ENCODE measurements around the gene FUOM. TPM values are rescaled to one million over a fixed set of nuclear protein-coding genes. Genes with fewer than 3 reads are reported as not detected.
"Not testable (repeated sequence)": the region's sequence is repeated elsewhere in the genome, so short reads cannot be mapped to it uniquely, and the experiment has no call there.

The FUOM gene
- total and polyA plus RNA-seq, 2 experiments from 2014 or later: 30.8 to 33.9 TPM

DNA sequence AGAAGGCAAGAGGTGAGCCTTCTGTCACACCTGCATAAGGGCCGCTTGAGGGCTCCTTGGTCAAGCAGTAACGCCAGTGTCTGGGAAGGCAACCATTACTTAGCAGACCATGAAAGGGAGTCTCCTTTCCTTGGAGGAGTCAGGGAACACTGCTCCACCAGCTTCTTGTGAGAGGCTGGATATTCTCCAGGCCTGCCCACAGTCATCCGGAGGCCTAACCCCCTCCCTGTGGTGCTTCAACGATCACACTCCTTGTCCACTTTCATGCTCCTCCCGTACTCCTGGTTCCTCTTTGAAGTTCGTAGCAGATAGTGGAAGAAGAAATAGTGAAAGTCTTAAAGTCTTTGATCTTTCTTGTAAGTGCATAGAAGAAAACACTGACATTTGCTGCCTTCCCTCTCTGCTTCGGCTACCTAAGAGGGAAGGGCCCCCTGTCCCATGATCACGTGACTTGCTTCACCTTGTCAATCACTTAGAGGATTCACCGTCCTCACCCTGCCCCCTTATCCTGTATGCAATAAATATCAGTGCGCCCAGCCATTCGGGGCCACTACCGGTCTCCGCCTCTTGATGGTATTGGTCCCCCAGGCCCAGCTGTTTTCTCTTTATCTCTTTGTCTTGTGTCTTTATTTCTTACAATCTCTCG lies 35.6 kb downstream of the FUOM start:
- H3K27ac ChIP-seq (ENCODE audit: low read depth); ATAC-seq; H3K36me3 ChIP-seq (ENCODE audit: insufficient read depth); H3K4me3 ChIP-seq; H3K27ac Mint-ChIP-seq; H3K4me3 Mint-ChIP-seq; H3K4me2 ChIP-seq; H4K20me1 ChIP-seq (replicated peaks; ENCODE audit: insufficient read depth); H3K9me3 Mint-ChIP-seq; H3K36me3 Mint-ChIP-seq (ENCODE audit: low read depth); H3F3A ChIP-seq (replicated peaks; ENCODE audit: low read depth); DNase-seq (ENCODE audit: low spot score); H2AFZ ChIP-seq; H3K9me2 ChIP-seq (ENCODE audit: insufficient read depth); H3K79me2 ChIP-seq (replicated peaks; ENCODE audit: insufficient read depth): not testable (repeated sequence)
- Mint-ChIP-seq H3K4me1 (peaks cover 11% of the 10 kb centered on the region), H3K27me3 (ENCODE audit: insufficient read depth, low read depth, poor library complexity) (peaks cover 42% of the 10 kb centered on the region)
- peaks cover 28% of the 10 kb centered on the region for H3K27me3 ChIP-seq (ENCODE audit: insufficient read depth)
- peaks cover 10% of the 10 kb centered on the region for H3K4me1 ChIP-seq (ENCODE audit: insufficient read depth)

DNA sequence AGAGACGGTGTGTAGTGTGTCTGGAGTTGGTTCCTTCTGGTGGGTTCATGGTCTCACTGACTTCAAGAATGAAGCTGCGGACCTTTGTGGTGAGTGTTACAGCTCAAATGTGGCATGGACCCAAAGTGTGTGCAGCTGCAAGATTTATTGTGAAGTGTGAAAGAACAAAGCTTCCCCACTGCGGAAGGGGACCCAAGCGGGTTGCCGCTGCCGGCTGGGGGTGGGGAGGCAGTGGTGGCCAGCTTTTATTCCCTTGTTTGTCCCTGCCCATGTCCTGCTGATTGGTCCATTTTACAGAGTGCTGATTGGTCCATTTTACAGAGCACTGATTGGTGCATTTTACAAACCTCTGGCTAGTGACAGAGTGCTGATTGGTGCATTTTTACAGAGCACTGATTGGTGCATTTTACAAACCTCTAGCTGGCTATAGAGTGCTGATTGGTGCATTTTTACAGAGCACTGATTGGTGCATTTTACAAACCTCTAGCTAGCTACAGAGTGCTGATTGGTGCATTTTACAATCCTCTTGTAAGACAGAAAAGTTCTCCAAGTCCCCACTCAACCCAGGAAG lies 36.9 kb downstream of the FUOM start:
- ATAC-seq; H3K9me3 Mint-ChIP-seq; H3K4me1 ChIP-seq (ENCODE audit: insufficient read depth); H3F3A ChIP-seq (replicated peaks; ENCODE audit: low read depth); H3K4me1 Mint-ChIP-seq; H3K9me2 ChIP-seq (ENCODE audit: insufficient read depth); H3K27ac ChIP-seq (ENCODE audit: low read depth); H3K4me3 Mint-ChIP-seq; H3K4me3 ChIP-seq; H2AFZ ChIP-seq; H3K27ac Mint-ChIP-seq; H3K79me2 ChIP-seq (replicated peaks; ENCODE audit: insufficient read depth); H3K36me3 Mint-ChIP-seq (ENCODE audit: low read depth); DNase-seq (ENCODE audit: low spot score); H4K20me1 ChIP-seq (replicated peaks; ENCODE audit: insufficient read depth); H3K4me2 ChIP-seq; H3K36me3 ChIP-seq (ENCODE audit: insufficient read depth): not testable (repeated sequence)
- H3K27me3 Mint-ChIP-seq (ENCODE audit: insufficient read depth, low read depth, poor library complexity): peaks cover 31% of the 10 kb centered on the region
- H3K27me3 ChIP-seq (ENCODE audit: insufficient read depth): peaks cover 16% of the 10 kb centered on the region

DNA sequence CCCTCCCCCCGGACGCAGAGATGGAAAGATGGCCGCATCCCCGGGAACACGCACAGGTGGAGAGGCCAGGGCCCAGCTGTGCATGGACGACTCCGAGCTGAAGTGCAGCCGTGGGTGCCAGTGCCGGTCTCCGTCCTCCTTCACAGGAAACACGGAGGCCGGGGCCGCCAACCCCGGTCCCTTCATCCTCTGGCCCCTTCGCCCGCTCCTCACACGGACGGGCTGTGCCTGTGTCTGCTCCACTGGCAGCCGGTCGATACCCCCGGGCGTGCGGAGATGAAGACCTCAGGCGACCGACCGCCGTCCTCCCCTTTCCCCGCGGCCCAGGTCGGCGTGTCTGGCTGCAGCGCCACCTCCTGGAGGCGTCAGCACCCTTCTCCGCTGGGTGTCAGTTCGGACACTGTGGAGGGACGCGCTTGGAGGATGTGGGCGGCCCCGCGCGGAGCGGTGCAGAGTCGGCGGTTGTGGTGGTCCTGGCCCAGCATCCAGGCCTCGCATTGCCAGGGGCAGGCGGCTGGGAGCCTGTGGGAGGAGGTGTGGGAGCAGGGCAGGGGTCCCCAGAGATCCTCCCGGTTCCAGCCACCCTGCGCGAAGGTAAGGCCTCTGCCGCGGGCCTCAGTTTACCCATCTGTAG lies 39.2 kb downstream of the FUOM start:
- peak; percentile 77 to 93 for TF ChIP-seq CTCF (conservative IDR thresholded peaks at IDR 0.05; ENCODE audit: low read depth in 2 of 2)
- TF ChIP-seq ZNF114 (CRISPR knock-in tag; IDR thresholded peaks at IDR 0.05): no peak
- peak; percentile 42; the same call in 1 of the 2 replicates for TF ChIP-seq CREB1 (CRISPR knock-in tag; IDR thresholded peaks at IDR 0.05; ENCODE audit: low read depth)
- H3F3A ChIP-seq (replicated peaks; ENCODE audit: low read depth): 0 out of 2 replicates have a peak, but pooled peaks cover 3% of the 10 kb centered on the region
- no peaks in the 10 kb centered on the region for H3K79me2 ChIP-seq (replicated peaks; ENCODE audit: insufficient read depth)
- no peaks in the 10 kb centered on the region for H3K36me3 ChIP-seq (ENCODE audit: insufficient read depth)
- no peak overlapping the region for H3K27ac Mint-ChIP-seq
- H2AFZ ChIP-seq: peak overlapping the region; percentile 59; the same call in 1 of the 2 replicates
- no peaks in the 10 kb centered on the region for H3K9me2 ChIP-seq (ENCODE audit: insufficient read depth)
- peak overlapping the region; percentile 68 for H3K4me3 Mint-ChIP-seq
- no peaks in the 10 kb centered on the region for H4K20me1 ChIP-seq (replicated peaks; ENCODE audit: insufficient read depth)
- no peaks in the 10 kb centered on the region for H3K4me1 ChIP-seq (ENCODE audit: insufficient read depth)
- no peaks in the 10 kb centered on the region; the same call in 2 of the 3 replicates for H3K36me3 Mint-ChIP-seq (ENCODE audit: low read depth)
- no peak overlapping the region for H3K27ac ChIP-seq (ENCODE audit: low read depth)
- ATAC-seq (peak; percentile 98), DNase-seq (ENCODE audit: low spot score) (peak; percentile 88)
- peaks cover 3% of the 10 kb centered on the region; the same call in 1 of the 2 replicates for H3K27me3 ChIP-seq (ENCODE audit: insufficient read depth)
- H3K4me2 ChIP-seq: peak overlapping the region; percentile 70
- peak overlapping the region; percentile 64 for H3K4me3 ChIP-seq
- peaks cover 24% of the 10 kb centered on the region for H3K27me3 Mint-ChIP-seq (ENCODE audit: insufficient read depth, low read depth, poor library complexity)
- H3K4me1 Mint-ChIP-seq: no peaks in the 10 kb centered on the region; the same call in 2 of the 3 replicates
- peaks cover 4% of the 10 kb centered on the region; the same call in 2 of the 3 replicates for H3K9me3 Mint-ChIP-seq

Measured in GM23338 (cell line).